ENCODE results near the gene CSNK1E.

CSNK1E gene

DNA sequence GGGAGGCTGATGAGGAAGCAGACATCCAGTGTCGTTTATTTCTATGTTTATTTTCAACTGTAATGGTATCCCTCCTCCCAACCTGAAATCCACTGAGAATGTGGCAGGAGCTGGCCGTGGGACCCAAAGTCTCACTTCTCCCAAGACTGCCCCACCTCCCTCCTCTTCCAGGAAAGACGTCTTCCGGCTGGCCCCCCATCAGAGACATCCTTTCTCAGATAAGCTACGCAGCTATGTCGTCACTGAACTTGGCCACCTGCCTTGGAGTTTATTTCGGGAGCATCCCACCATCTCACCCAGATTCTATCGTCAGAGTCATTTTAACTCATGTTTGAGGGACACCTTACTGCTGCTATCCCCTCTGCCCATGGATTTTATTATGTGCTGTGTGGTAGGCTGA is 58.3 kb downstream of the CSNK1E start:
- H3K36me3 ChIP-seq (ENCODE audit: control insufficient read depth, low read length) = no peaks in the 10 kb centered on the region
- peaks cover 25% of the 10 kb centered on the region for H3K4me1 ChIP-seq (ENCODE audit: control insufficient read depth, low read length)
- no peaks in the 10 kb centered on the region for H3K9me3 ChIP-seq (ENCODE audit: control insufficient read depth, insufficient read depth, low read length)
- no peak overlapping the region for H3K27ac ChIP-seq (ENCODE audit: low read depth, low read length)
- no peaks in the 10 kb centered on the region for H3K27me3 ChIP-seq (ENCODE audit: control insufficient read depth, low read length)
- H3K9me2 ChIP-seq (replicated peaks; ENCODE audit: control insufficient read depth, low read length) = no peaks in the 10 kb centered on the region
- H3K4me3 ChIP-seq (ENCODE audit: low read length) = no peak overlapping the region
- H4K20me1 ChIP-seq (ENCODE audit: control insufficient read depth, insufficient read depth, low read depth, low read length) = peaks cover 2% of the 10 kb centered on the region; the same call in 1 of the 2 replicates
- TF ChIP-seq, protein P1, sequence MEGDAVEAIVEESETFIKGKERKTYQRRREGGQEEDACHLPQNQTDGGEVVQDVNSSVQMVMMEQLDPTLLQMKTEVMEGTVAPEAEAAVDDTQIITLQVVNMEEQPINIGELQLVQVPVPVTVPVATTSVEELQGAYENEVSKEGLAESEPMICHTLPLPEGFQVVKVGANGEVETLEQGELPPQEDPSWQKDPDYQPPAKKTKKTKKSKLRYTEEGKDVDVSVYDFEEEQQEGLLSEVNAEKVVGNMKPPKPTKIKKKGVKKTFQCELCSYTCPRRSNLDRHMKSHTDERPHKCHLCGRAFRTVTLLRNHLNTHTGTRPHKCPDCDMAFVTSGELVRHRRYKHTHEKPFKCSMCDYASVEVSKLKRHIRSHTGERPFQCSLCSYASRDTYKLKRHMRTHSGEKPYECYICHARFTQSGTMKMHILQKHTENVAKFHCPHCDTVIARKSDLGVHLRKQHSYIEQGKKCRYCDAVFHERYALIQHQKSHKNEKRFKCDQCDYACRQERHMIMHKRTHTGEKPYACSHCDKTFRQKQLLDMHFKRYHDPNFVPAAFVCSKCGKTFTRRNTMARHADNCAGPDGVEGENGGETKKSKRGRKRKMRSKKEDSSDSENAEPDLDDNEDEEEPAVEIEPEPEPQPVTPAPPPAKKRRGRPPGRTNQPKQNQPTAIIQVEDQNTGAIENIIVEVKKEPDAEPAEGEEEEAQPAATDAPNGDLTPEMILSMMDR (IDR thresholded peaks at IDR 0.05; ENCODE audit: low read depth, low read length, poor library complexity, severe bottlenecking) = no peak
- TF ChIP-seq EZH2phosphoT487 (IDR thresholded peaks at IDR 0.05; ENCODE audit: borderline replicate concordance, low read length) = no peak
- no peak overlapping the region for H3K4me2 ChIP-seq (ENCODE audit: low read length)
- no peaks in the 10 kb centered on the region for H3K79me2 ChIP-seq (ENCODE audit: control insufficient read depth, low read length)
- peaks cover 12% of the 10 kb centered on the region for H3F3A ChIP-seq (ENCODE audit: control insufficient read depth, insufficient read depth)

- H4K20me1 ChIP-seq (ENCODE audit: control insufficient read depth, insufficient read depth, low read depth, low read length) = peaks cover 2% of the 10 kb centered on the region; the same call in 1 of the 2 replicates
- H3K36me3 ChIP-seq (ENCODE audit: control insufficient read depth, low read length) = no peaks in the 10 kb centered on the region
- H3K9me3 ChIP-seq (ENCODE audit: control insufficient read depth, insufficient read depth, low read length) = no peaks in the 10 kb centered on the region
- H3K9me2 ChIP-seq (replicated peaks; ENCODE audit: control insufficient read depth, low read length) = no peaks in the 10 kb centered on the region
- H3K27me3 ChIP-seq (ENCODE audit: control insufficient read depth, low read length) = no peaks in the 10 kb centered on the region
- H3K27ac ChIP-seq (ENCODE audit: low read depth, low read length) = no peak overlapping the region
- peaks cover 12% of the 10 kb centered on the region for H3F3A ChIP-seq (ENCODE audit: control insufficient read depth, insufficient read depth)
- no peak overlapping the region for H3K4me3 ChIP-seq (ENCODE audit: low read length)
- TF ChIP-seq, protein P1 (IDR thresholded peaks at IDR 0.05; ENCODE audit: low read depth, low read length, poor library complexity, severe bottlenecking) = no peak
- TF ChIP-seq EZH2phosphoT487 (IDR thresholded peaks at IDR 0.05; ENCODE audit: borderline replicate concordance, low read length) = no peak
- H3K4me2 ChIP-seq (ENCODE audit: low read length) = no peak overlapping the region
- no peaks in the 10 kb centered on the region for H3K79me2 ChIP-seq (ENCODE audit: control insufficient read depth, low read length)
- peaks cover 25% of the 10 kb centered on the region for H3K4me1 ChIP-seq (ENCODE audit: control insufficient read depth, low read length)
These were observed 59.5 kb downstream of the CSNK1E start for GRCh38 chr22:38257650-38258250.

- no peak overlapping the region for H3K27ac ChIP-seq (ENCODE audit: low read depth, low read length)
- no peaks in the 10 kb centered on the region for H3K27me3 ChIP-seq (ENCODE audit: control insufficient read depth, low read length)
- no peaks in the 10 kb centered on the region for H3K79me2 ChIP-seq (ENCODE audit: control insufficient read depth, low read length)
- TF ChIP-seq EZH2phosphoT487 (IDR thresholded peaks at IDR 0.05; ENCODE audit: borderline replicate concordance, low read length) = no peak
- TF ChIP-seq, protein P1 (IDR thresholded peaks at IDR 0.05; ENCODE audit: low read depth, low read length, poor library complexity, severe bottlenecking) = no peak
- H3K9me3 ChIP-seq (ENCODE audit: control insufficient read depth, insufficient read depth, low read length) = no peaks in the 10 kb centered on the region
- peaks cover 12% of the 10 kb centered on the region for H3F3A ChIP-seq (ENCODE audit: control insufficient read depth, insufficient read depth)
- H4K20me1 ChIP-seq (ENCODE audit: control insufficient read depth, insufficient read depth, low read depth, low read length) = peaks cover 2% of the 10 kb centered on the region; the same call in 1 of the 2 replicates
- no peak overlapping the region for H3K4me2 ChIP-seq (ENCODE audit: low read length)
- no peaks in the 10 kb centered on the region for H3K36me3 ChIP-seq (ENCODE audit: control insufficient read depth, low read length)
- peaks cover 25% of the 10 kb centered on the region for H3K4me1 ChIP-seq (ENCODE audit: control insufficient read depth, low read length)
- no peaks in the 10 kb centered on the region for H3K9me2 ChIP-seq (replicated peaks; ENCODE audit: control insufficient read depth, low read length)
- H3K4me3 ChIP-seq (ENCODE audit: low read length) = no peak overlapping the region
These were observed 60.1 kb downstream of the CSNK1E start for GRCh38 chr22:38257181-38257580.
